HG03095 (cell line): ENCODE results near the gene MUC5AC.
"Not testable (repeated sequence)": the region's sequence is repeated elsewhere in the genome, so short reads cannot be mapped to it uniquely, and the experiment has no call there.

Source experiments
- ATAC-seq: cut with Tn5 transposase; IDR thresholded peaks from one replicate; pipeline ENCODE4 v1.9.1; 2021; ENCODE audit warnings: moderate library complexity; ENCODE audit not compliant: unreplicated experiment

Gene MUC5AC

GRCh38 chr11:1234771-1235305 is 77.1 kb downstream of the MUC5AC start:
- ATAC-seq = no peak

- no peak for ATAC-seq
Observed at GRCh38 chr11:1235306-1235900, 77.7 kb downstream of the MUC5AC start.

- ATAC-seq = no peak
Observed at GRCh38 chr11:1235901-1236315, 78.2 kb downstream of the MUC5AC start.

GRCh38 chr11:1236316-1237127 is 78.8 kb downstream of the MUC5AC start:
- ATAC-seq = no peak

- no peak for ATAC-seq
Observed at GRCh38 chr11:1237128-1237580, 79.4 kb downstream of the MUC5AC start.

- ATAC-seq = no peak
Observed at GRCh38 chr11:1237851-1238250, 80.1 kb downstream of the MUC5AC start.

GRCh38 chr11:1238767-1239595 is 81.2 kb downstream of the MUC5AC start:
- no peak for ATAC-seq

- no peak for ATAC-seq
Observed at GRCh38 chr11:1239596-1240205, 81.9 kb downstream of the MUC5AC start.

GRCh38 chr11:1240771-1241170 is 83.0 kb downstream of the MUC5AC start:
- ATAC-seq = no peak

GRCh38 chr11:1241706-1242105 is 84.0 kb downstream of the MUC5AC start:
- ATAC-seq = no peak

GRCh38 chr11:1242289-1242688 is 84.5 kb downstream of the MUC5AC start:
- ATAC-seq = no peak

GRCh38 chr11:1242751-1243150 is 85.0 kb downstream of the MUC5AC start:
- not testable (repeated sequence) for ATAC-seq

GRCh38 chr11:1243521-1243920 is 85.8 kb downstream of the MUC5AC start:
- not testable (repeated sequence) for ATAC-seq

- ATAC-seq = not testable (repeated sequence)
Observed at GRCh38 chr11:1244557-1244956, 86.8 kb downstream of the MUC5AC start.

GRCh38 chr11:1245717-1246116 is 88.0 kb downstream of the MUC5AC start:
- not testable (repeated sequence) for ATAC-seq

- not testable (repeated sequence) for ATAC-seq
Observed at GRCh38 chr11:1246301-1246700, 88.5 kb downstream of the MUC5AC start.

GRCh38 chr11:1247026-1247425 is 89.3 kb downstream of the MUC5AC start:
- ATAC-seq = not testable (repeated sequence)

GRCh38 chr11:1248951-1249350 is 91.2 kb downstream of the MUC5AC start:
- ATAC-seq = not testable (repeated sequence)

- not testable (repeated sequence) for ATAC-seq
Observed at GRCh38 chr11:1250411-1250810, 92.7 kb downstream of the MUC5AC start.
